ENCODE results near the gene WTAP. TPM values are rescaled to one million over a fixed set of nuclear protein-coding genes. Genes with fewer than 3 reads are reported as not detected.

Gene WTAP
- total RNA-seq, 2 donors from 2014 or later, result 46.3 to 157 TPM

GRCh38 chr6:159691133-159691962 lies 36.0 kb upstream of the WTAP start:
- peaks cover 18 to 33% of the 10 kb centered on the region in 2 donors for H3K4me1 ChIP-seq (ENCODE audit: control insufficient read depth in 1 of 2, low read depth in 2 of 2)
- TF ChIP-seq, protein P1, sequence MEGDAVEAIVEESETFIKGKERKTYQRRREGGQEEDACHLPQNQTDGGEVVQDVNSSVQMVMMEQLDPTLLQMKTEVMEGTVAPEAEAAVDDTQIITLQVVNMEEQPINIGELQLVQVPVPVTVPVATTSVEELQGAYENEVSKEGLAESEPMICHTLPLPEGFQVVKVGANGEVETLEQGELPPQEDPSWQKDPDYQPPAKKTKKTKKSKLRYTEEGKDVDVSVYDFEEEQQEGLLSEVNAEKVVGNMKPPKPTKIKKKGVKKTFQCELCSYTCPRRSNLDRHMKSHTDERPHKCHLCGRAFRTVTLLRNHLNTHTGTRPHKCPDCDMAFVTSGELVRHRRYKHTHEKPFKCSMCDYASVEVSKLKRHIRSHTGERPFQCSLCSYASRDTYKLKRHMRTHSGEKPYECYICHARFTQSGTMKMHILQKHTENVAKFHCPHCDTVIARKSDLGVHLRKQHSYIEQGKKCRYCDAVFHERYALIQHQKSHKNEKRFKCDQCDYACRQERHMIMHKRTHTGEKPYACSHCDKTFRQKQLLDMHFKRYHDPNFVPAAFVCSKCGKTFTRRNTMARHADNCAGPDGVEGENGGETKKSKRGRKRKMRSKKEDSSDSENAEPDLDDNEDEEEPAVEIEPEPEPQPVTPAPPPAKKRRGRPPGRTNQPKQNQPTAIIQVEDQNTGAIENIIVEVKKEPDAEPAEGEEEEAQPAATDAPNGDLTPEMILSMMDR (IDR thresholded peaks at IDR 0.05), result peak; percentile 86
- H3K27ac ChIP-seq, result peak overlapping the region; percentile 95 to 97

DNA sequence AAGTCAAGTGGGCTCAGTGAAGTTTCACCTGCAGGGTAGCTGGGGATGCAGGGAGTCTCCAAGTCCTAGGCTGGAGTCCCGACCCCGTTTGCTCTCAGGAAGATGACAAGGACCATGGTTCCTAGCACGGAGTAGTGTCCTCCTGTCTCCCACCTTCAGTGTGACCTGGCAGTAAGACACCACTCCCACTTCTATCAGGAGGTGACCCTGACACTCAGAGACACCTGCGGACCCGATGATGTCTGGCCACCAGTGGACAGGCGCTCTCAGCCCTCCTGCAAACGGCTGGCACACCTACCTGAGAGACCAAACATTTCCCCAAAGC lies 35.4 kb upstream of the WTAP start:
- ATAC-seq (ENCODE audit: insufficient number of reproducible peaks, low FRiP score, low read depth) (no peak), DNase-seq (ENCODE audit: low spot score) (no peak)
- Histone ChIP-seq H3K36me3 (peaks cover 12% of the 10 kb centered on the region), H3K9me3 (no peaks in the 10 kb centered on the region), H3K27ac (peak overlapping the region; percentile 95 to 97), H3K4me1 (ENCODE audit: control insufficient read depth in 1 of 2, low read depth in 2 of 2) (peaks cover 18 to 33% of the 10 kb centered on the region in 2 donors), H3K27me3 (replicated peaks; ENCODE audit: insufficient read depth) (no peaks in the 10 kb centered on the region), H3K4me3 (peak overlapping the region; percentile 96)
- TF ChIP-seq, protein P1 (IDR thresholded peaks at IDR 0.05), result no peak

More at GRCh38 chr6:159691133-159691962, 36.0 kb upstream of the WTAP start:
- DNase-seq (ENCODE audit: low spot score), result no peak
- ATAC-seq (ENCODE audit: insufficient number of reproducible peaks, low FRiP score, low read depth), result no peak
- Histone ChIP-seq H3K4me3 (peak overlapping the region; percentile 96), H3K36me3 (peaks cover 12% of the 10 kb centered on the region), H3K9me3 (no peaks in the 10 kb centered on the region), H3K27me3 (replicated peaks; ENCODE audit: insufficient read depth) (no peaks in the 10 kb centered on the region)

DNA sequence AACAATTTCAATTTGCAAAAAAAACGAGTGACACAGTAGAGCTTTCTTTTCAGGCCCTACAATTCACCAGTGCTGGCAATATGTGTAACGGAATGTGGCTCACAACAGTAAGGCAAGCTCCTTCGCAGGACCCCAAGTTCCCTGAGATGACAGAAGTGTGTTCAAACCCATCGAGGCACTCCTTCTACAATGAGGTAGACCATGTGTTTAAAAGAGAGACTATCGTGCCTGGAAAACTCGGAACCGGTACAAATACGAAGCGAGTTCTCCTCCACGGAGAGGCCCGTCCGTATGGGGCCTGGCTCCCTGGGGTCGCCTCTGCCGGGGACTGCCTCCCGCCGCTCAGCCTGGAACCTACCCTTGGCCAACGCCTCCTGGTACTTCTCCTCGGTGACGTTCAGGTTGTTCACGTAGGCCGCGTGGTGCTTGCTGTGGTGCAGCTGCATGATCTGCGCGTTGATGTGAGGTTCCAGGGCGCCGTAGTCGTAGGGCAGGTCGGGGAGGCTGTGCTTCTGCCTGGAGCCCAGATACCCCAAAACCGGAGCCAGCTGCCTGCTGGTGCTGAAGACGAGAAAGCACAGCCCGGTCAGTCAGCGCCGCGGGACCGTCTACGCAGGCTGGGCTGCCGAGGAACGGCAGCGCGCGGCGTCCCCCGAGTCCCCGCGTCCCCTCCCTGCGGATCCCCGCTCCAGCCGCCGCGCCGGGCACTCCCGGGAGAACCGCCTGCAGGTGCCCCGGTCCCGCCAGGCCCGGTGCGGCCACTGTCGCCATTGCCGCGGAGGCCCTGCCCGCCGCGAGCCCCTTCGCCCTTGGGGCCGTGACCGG lies 34.8 kb upstream of the WTAP start:
- ATAC-seq (ENCODE audit: insufficient number of reproducible peaks, low FRiP score, low read depth) (peak; percentile 18), DNase-seq (ENCODE audit: low spot score) (no peak)
- H3K27me3 ChIP-seq (replicated peaks; ENCODE audit: insufficient read depth), result no peaks in the 10 kb centered on the region
- peaks cover 7% of the 10 kb centered on the region for H3K36me3 ChIP-seq
- H3K4me1 ChIP-seq (ENCODE audit: control insufficient read depth in 1 of 2, low read depth in 2 of 2), result peaks cover 18 to 33% of the 10 kb centered on the region in 2 donors
- H3K4me3 ChIP-seq, result peak overlapping the region; percentile 96
- peak overlapping the region; percentile 95 to 97 for H3K27ac ChIP-seq
- TF ChIP-seq, protein P1 (IDR thresholded peaks at IDR 0.05), result no peak
- H3K9me3 ChIP-seq, result no peaks in the 10 kb centered on the region

GRCh38 chr6:159693128-159693893 lies 34.0 kb upstream of the WTAP start, which contains the start of gene SOD2:
SOD2 (minus strand) TSS chr6:159693241; CDS start chr6:159693167, 74 bp downstream.
- Histone ChIP-seq H3K4me1 (ENCODE audit: control insufficient read depth in 1 of 2, low read depth in 2 of 2) (peaks cover 18 to 33% of the 10 kb centered on the region in 2 donors), H3K36me3 (no peaks in the 10 kb centered on the region), H3K27me3 (replicated peaks; ENCODE audit: insufficient read depth) (no peaks in the 10 kb centered on the region), H3K9me3 (no peaks in the 10 kb centered on the region), H3K4me3 (peak within 1 kb of the TSS; percentile 96), H3K27ac (peak within 1 kb of the TSS; percentile 95 to 97)
- DNase-seq (ENCODE audit: low spot score) (peak; percentile 36), ATAC-seq (ENCODE audit: insufficient number of reproducible peaks, low FRiP score, low read depth) (peak; percentile 75)
- TF ChIP-seq, protein P1 (IDR thresholded peaks at IDR 0.05), result no peak

All from thoracic aorta (tissue), 2 donors.